HTR-8/SVneo (cell line): ENCODE data around the gene GPD1L.
"Not testable (repeated sequence)": the region's sequence is repeated elsewhere in the genome, so short reads cannot be mapped to it uniquely, and the experiment has no call there.

Experiments used
- DNase-seq: peaks from one replicate; pipeline ENCODE4 v3.0.0; 2011; ENCODE audit warnings: low spot score, mixed read lengths; ENCODE audit not compliant: insufficient read length
- FAIRE-seq: peaks from 2 replicates; lab custom pipeline; 2011; peaks lifted over from hg19 to GRCh38; lab: Jason Lieb, UNC

Gene GPD1L

DNA sequence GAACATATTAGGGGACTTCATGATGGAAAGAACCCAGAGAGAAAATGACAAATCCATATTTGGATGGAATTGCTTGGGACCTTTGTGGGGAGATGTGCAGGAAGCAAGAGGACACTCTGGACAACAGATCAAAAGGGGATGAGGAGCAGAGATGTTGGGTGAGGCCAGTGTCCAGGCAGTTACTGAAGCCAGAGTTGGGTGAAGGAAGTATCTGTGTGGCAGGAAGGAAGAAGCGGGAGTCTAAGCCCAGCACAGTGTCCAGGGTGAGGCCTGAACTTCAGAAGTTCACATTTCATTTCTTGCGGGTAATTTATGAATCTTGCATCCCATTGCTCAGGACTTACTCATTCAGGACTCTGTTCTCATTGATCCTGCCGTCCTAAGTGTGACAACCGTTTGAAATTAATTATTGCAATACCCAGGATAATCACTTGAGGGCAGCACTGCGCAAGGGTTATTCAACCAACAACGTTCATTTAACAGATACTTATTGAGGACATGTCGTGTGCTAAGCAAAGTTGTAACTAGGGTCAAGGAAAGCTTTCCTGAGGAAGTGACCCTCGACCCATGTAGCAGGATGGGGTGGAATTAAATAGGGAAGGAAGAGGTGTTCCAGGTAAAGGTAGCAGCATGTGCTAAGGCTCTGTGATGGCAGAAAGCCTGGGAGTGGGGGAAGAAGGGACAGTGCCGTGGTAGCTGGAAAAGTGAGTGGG is 70.7 kb downstream of the GPD1L start:
- FAIRE-seq (peak; percentile 82), DNase-seq (peak; percentile 53)

DNA sequence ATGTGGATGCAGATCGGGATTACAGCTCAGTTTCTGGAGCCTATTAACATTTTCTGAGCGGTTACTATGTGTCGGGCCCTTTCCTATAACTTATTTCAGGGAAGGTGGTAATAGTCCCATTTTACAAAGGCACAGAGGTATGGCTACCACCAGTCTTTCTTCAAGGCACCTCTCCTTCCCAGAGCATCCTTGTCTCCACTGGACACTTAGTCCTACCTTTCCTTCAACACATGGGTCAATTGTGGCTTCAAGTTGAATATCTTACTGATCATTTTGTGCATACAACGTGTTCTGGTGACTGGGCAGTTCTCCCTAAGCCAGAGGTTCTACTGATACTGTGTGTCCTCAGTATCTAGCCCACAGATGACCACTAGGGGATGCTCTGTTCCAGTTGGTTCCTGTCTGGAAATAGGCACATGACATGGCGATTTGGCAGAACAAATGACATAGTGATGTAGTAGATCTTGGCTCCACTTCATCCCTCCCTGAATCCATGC is 71.3 kb downstream of the GPD1L start:
- DNase-seq (peak; percentile 69), FAIRE-seq (peak; percentile 87)

DNA sequence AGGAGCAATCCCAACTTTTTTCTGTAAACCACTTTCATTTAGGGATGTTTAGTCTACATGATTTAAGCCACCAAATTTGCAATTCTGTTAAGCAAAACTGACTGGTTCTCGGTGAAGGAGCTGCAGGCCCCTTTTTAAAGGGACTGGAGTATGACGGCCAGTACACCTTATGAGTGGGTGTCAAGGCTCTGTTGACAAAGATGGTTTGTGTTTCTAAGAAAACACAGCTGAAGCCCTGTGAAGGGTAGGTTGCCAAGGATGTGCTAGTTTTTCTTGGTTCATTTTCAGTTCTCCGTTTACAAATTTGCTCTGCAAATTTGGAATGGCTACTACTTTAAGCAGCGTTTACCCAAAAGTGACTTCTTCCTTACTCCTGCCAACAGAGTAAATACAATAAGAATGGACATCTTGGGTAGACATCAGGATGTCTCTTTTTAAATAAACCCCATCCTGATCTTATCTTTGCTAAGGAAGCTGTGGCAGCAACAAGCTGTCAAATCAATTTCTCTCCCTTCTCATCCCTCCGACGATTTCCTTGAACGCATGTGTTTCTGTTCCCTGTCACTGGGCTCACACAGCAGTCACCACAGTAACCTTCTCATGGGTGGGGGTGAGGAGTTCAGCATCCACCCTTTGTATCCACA is 73.8 kb downstream of the GPD1L start:
- FAIRE-seq: no peak

DNA sequence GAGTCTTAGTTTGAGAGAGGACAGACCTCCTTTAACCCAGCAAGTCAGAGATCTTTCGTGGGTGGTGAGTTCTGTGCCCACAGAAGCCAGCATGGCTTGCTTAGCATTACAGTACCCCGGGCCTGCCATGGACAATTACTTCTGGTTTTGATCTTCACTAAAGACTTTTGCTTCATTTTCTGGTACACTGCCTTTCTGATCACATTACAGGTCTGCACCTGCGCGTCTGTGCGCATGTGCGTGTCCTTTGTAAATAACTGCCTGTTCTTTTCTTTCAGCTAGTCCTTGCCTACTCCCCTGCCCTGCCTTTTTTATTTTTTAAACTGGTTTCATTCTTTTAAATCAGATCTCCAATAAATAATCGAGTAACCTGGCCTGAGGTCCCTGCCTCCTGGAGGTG is 74.9 kb downstream of the GPD1L start:
- DNase-seq (no peak), FAIRE-seq (no peak)

More for the DNA sequence above, 73.8 kb downstream of the GPD1L start:
- no peak for DNase-seq

DNA sequence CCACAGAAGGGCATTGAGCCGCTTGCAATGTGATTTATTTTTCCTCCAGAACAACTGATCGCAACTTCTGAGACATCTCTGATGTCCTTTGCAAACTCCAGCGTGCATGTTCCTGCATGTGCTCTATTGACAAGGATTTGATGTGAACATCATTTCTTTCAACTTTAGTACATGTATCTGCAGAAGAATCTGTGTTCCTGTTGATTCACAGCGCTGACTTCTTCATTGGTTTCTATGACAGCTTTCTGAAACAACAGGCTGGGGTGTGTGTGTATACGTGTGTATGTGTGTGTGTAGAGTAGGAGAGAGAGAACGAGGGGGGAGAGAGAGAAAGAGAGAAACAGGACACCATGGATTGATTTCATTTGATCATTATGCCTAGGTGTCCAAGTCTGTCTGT is 75.4 kb downstream of the GPD1L start:
- DNase-seq (no peak), FAIRE-seq (no peak)

DNA sequence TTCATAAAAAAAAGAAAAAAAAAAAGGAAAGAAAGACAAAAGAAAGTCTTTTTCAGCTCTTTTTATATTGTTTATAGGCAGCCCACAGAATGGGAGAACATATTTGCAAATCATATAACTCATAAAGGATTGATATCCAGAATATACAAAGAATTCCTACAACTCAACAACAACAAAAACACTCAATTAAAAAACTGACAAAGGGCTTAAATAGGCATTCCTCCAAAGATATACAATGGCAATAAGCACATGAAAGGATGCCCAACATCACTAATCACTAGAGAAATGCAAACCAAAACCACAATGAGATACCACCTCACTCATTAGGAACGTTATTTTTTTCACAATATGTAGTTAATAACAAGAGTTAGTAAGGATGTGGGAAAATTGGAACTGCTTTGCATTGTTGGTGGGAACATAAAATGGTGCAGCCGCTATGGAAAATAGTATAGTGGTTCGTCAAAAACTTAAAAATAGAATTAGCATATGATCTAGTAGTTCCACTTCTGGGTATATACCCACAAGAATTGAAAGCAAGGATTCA is 77.8 kb downstream of the GPD1L start:
- no peak for DNase-seq
- FAIRE-seq: no peak

DNA sequence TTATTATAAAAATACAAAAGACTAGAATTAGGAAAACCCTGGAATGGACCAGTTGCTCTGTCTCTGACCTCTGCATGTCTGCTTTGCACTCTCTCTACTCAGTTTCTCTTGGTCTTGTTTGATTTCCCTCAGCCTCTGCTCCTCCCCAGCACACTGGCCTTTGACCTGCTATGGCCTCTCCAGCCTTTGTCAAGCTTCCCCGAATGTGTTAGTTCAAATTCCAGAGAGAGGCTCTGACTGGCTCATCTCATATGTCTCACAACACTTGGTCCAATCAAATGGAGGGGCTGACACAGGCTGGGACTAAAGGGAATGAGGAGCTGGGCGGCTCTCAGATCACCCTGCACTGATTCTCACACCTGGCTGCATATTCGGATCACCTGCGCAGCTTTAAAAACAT is 79.7 kb downstream of the GPD1L start:
- DNase-seq (no peak), FAIRE-seq (no peak)

DNA sequence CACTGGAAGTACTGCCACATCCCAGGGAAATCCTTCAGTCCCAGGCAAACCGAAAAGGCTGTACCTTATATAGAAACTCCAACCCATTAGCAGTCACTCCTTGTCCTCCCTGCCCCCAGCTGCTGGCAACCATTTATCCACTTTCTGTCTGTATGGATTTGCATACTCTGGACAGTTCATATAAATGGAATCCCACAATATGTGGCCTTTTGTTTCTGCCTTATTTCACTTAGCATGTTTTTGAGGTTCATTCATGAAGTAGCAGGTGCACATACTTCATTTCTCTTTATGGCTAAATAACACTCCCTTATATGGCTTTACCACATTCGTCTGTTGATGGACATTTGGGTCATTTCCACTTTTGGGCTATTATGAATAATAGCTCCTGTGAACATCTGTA is 80.5 kb downstream of the GPD1L start:
- DNase-seq (no peak), FAIRE-seq (no peak)

DNA sequence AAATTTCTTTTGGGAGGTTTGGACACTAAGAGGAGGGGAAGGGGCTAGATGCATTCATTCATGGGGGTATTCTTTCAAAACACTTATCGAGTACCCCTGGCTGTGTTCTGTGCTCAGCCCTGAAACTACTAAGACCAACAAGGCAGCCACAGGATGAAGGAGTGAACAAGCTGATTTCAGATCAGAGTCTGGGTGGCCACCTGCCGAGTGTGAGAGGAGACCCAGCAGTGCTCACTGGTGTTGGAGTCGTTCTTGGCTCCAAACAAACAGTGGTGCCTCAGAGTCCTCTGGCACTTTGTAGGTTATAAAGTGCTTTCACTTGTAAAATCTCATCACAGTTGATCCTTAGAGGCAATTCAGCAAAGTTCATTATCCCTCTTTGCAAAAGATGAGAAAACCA is 83.3 kb downstream of the GPD1L start:
- no peak for FAIRE-seq
- no peak for DNase-seq

DNA sequence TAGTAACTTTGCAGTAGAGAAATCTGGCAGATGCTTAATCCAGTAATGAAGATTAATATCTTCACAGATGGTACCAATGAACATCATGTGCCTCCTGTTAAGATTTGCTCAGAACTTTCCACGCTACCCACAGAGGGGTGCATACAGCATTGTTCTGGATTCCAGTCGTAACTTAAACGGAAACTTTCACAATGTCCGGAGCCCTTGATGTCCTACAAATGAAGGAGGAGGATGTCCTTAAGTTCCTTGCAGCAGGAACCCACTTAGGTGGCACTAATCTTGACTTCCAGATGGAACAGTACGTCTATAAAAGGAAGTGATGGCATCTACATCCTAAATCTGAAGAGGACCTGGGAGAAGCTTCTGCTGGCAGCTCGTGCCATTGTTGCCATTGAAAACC is 84.1 kb downstream of the GPD1L start:
- not testable (repeated sequence) for FAIRE-seq, DNase-seq

DNA sequence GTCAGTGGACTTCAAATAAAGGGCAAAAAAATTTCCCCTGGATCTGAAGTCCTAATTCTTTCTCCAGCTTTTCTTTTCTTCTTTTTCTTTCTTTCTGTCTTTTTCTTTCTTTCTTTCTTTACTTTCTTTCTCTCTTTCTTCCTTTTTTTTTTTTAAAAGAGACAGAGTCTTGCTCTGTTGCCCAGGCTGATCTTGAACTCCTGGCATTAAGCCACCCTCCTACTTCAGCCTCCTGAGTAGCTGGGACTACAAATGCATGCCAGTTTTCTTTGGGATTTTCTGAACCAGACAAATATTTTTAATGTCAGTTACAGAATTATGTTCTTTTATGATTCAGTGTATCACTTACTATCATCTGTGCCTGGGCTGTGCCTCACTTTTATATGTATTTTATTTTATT is 86.7 kb downstream of the GPD1L start:
- no peak for FAIRE-seq
- DNase-seq: no peak

DNA sequence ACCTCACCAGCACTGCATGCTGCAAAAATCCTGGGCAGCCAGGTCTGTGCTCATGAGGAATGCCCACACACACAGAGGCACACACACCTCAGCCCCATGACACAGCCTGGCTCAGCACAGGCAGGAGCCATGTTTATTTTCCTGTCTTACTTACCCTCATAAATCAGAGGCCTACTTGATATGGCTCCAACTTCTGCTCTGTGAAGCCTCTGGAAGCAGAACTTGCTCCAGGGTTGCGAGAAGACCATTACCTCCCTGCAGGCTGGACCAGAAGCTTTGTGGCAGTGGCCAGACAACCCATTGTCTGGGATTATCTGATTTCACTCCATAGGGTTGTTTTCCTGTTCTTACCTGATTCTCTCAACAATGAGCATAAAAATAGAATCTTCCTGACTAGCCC is 88.2 kb downstream of the GPD1L start:
- DNase-seq (no peak), FAIRE-seq (no peak)

DNA sequence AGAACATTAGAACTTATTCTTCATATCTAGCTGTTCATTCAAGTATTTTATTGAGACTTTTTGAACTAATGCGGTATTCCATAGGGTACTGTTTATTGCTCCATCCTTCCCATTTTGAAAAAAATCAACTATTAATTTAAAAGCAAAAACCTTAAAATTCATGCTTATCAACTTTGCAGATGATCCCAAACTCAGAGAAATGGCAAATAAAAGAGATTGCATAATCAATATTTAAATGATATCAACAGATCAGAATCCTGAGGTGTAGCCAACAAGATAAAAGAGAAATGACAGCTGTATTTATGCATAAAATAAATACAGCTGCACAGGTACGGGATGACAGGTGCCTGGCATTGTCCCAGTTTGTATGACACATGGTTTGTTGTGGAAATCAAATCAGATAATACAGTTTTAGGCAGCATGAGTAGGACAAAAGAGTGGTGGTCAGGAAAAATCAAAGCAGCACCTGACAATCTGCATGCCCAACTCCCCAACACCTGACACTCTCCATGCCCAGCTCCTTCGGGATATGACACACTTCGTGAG is 89.6 kb downstream of the GPD1L start:
- FAIRE-seq (no peak), DNase-seq (no peak)

DNA sequence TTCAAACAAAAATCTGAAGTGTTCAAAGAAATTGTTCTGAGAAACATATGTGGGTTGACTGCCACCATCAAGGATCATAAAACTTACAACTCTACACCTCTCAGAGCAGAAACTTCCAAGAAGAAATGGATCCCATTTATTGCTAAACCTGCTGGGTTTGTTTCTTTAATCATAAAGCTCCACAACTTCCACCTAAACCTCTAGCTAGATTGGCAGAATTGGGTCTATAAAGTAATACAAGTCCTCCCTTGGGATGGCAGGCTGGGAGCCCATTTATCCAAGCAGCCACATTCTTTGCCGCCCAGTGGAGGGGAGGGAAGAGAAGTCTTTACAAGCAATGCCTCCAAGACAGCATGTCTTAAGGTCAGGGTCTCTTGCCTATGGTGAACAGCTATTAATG is 91.6 kb downstream of the GPD1L start:
- no peak for DNase-seq
- no peak for FAIRE-seq

DNA sequence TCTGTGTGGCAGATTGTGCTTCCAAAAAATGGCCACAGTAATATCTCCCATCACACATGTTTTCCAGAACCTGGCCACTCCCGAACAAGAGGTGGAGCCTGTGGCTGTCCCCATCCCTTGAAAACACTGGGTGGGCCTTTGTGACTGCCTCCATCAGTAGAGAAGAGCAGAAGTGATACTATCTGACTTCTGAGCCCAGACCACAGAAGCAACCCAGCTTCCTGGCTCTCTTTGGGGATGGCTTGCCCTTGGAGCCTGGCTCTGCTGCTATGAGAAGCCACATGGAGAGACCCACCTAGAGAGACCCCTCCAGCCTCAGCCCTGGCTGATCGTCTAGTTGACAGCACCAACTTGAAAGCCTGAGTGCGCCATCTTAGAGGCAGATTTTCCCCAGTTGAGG is 92.3 kb downstream of the GPD1L start:
- FAIRE-seq (no peak), DNase-seq (no peak)

DNA sequence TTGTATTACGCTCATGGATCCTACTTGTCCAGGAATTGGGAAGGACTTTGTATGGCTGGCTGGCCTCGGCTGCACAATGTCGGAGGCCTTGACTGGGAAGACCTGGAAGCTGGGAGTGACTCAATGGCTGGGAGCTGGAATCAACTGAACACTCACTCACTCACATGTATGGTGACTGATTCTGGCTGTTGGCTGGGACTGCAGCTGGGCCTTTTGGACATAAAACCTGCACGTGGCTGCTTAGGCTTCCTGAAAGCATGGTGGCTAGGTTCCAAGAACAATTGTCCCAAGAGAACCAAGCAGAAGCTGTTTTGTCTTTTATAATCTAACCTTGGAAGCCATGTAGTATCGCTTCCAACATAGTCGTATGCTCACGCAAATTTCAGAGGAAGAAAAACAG is 94.1 kb downstream of the GPD1L start:
- DNase-seq: no peak
- FAIRE-seq: no peak

DNA sequence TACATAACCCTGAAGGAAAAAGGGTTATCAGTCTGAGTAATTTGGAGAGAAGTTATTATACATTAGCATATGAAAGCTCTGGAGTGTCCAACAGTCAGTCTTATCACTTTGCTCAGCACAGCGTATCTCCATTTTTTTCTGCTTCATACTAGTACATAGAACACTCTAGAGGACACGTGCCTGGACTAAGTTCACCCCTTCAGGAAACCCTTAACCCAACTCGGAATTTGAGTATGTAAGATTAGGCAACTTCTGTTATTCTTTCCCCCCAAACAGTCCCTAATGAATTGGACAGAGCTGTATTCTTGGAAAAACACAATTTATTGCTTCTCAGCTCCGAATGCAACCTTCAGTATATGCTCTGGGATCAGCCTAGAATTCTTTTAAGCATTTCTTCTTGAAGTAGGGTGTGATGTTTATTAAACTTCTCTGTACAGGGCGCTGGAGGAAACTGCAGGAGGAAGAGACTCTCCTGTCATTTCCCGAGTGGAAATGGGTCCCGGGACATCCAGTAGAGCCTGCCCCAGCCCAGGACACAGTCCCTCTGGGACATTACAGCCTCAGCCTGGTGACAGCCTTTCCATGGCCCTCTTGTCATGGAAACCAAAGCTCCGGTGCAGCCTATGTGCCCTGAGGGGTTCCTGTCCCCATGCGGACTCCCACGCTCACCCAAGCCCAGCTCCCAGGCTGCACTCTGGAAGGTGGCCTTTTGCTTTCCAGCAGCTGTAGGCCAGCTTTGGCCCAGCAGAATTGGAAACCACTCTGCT is 94.8 kb downstream of the GPD1L start:
- DNase-seq: no peak
- no peak for FAIRE-seq

DNA sequence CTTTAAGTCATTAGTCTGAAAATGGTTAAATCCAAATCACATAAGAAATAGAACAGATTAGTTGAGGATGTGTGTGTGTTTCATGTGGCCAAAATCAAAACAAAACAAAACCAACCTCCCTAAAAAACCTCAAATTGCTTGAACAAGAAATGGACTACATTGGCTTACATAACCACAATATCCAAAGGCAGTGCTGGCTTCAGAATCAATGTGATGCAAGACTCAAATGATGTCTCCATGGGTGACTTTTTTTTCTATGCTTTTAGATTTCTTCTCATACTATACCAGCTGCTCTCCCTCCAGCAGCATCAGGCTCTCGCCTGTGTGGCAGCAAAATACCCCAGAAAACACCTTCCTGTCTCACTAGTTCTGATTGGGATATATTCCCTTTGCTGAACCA is 96.1 kb downstream of the GPD1L start:
- FAIRE-seq (no peak), DNase-seq (no peak)

DNA sequence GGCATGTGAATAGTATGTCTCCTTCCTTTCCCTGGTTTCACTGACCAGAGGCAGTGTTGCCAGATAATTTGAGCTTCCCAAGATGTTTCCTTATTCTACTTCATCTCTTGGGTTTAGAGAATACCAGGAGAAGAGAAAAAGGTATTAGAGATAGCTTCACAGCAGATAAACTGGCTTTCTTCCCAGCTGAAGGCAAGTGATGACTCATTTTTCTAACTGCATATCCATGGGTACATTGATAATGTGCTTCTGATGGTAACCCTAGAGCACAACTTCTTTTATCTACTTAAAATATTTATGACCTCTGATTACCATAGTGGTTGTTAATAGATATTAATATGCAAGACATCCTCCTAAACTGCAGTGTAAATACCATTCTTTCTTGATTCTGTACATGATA is 97.4 kb downstream of the GPD1L start:
- DNase-seq (peak; percentile 14), FAIRE-seq (no peak)

DNA sequence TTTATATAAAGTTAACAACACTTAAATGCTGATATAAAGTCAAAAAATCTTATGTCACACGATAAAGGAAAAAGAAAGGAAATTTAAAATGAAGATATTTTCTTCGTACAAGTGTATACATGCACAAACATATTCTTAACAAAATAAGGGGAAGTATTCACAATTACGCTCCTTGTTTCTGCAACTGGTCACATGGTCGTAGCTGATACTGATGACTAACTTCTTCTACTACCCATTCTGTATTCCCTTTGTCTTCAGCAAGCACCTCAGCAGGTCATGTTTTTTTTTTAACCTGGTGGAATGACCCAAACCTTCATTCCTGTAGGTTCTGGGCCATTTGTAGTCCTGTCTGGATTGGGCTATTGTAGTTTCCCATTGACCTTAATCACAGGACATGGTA is 102.0 kb downstream of the GPD1L start:
- no peak for DNase-seq

DNA sequence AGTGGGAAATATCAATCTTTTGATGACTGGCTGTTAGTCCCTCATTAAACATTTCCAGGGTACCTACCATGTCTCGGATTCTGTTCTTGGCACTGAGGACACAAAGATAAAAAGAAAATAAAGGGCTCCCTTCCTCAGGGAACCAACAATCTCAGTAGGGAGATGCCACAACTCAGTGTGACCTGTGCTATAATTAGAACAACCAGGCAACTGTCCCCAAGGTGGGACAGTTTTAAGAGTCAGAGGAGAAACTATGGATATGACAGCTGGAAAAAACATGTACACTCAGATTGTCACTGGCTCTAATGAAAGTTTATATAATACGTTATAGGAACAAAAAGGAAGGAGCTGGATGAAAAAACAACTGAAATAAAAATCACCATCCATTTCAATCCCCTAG is 108.8 kb downstream of the GPD1L start:
- no peak for DNase-seq

More for the DNA sequence above, 102.0 kb downstream of the GPD1L start:
- FAIRE-seq: no peak

More for the DNA sequence above, 108.8 kb downstream of the GPD1L start:
- FAIRE-seq: no peak
